Loucy (cell line): ENCODE measurements around the gene FAM236D.
"Not testable (repeated sequence)": the region's sequence is repeated elsewhere in the genome, so short reads cannot be mapped to it uniquely, and the experiment has no call there.

Experiments used
- H2AFZ ChIP-seq: fragments of 200-600 bp; sonication (generic); 2 replicates; pipeline ENCODE4 v1.6.0; 2016; ENCODE audit warnings: antibody characterized with exemption, mild to moderate bottlenecking, low read length, moderate library complexity
- H3F3A ChIP-seq: fragments of 200-600 bp; 2 replicates; pipeline ENCODE4 v1.6.0; 2016; ENCODE audit warnings: antibody characterized with exemption, low read depth, mild to moderate bottlenecking
- H3K27me3 ChIP-seq: fragments of 200-600 bp; sonication (generic); 2 replicates; pipeline ENCODE4 v1.6.1; 2014; ENCODE audit warnings: low read length, mild to moderate bottlenecking; ENCODE audit not compliant: insufficient read depth, poor library complexity, severe bottlenecking
- H3K36me3 ChIP-seq: fragments of 200-600 bp; sonication (generic); 2 replicates; pipeline ENCODE4 v1.6.1; 2016; ENCODE audit warnings: low read length; ENCODE audit not compliant: insufficient read depth
- H3K4me1 ChIP-seq: fragments of 200-600 bp; sonication (generic); 2 replicates; pipeline ENCODE4 v1.5.1; 2014; ENCODE audit warnings: low read length, mild to moderate bottlenecking; ENCODE audit not compliant: insufficient read depth, poor library complexity, severe bottlenecking
- H3K4me2 ChIP-seq: fragments of 200-600 bp; sonication (generic); 2 replicates; pipeline ENCODE4 v1.6.0; 2014; ENCODE audit warnings: antibody characterized with exemption, low read length, low read depth, mild to moderate bottlenecking; ENCODE audit not compliant: poor library complexity, severe bottlenecking
- H3K4me3 ChIP-seq: fragments of 200-600 bp; sonication (generic); 2 replicates; pipeline ENCODE4 v1.5.1; 2014; ENCODE audit warnings: low read length, mild to moderate bottlenecking, mixed read lengths; ENCODE audit not compliant: poor library complexity, severe bottlenecking
- H3K79me2 ChIP-seq: fragments of 200-600 bp; sonication (generic); 2 replicates; pipeline ENCODE4 v1.6.1; 2014; ENCODE audit warnings: low read length; ENCODE audit not compliant: insufficient read depth
- H3K9ac ChIP-seq: fragments of 200-600 bp; sonication (generic); 2 replicates; pipeline ENCODE4 v1.6.0; 2014; ENCODE audit warnings: mild to moderate bottlenecking, low read depth, low read length, moderate library complexity; ENCODE audit not compliant: poor library complexity, severe bottlenecking
- H3K9me2 ChIP-seq: fragments of 200-600 bp; sonication (generic); replicated peaks from 2 replicates; pipeline ENCODE4 v1.6.1; 2016; ENCODE audit warnings: low read depth, low read length, mixed read lengths
- H3K9me3 ChIP-seq: fragments of 200-600 bp; sonication (generic); 2 replicates; pipeline ENCODE4 v1.6.1; 2014; ENCODE audit warnings: mild to moderate bottlenecking, antibody characterized with exemption, low read length, low read depth; ENCODE audit not compliant: insufficient read depth
- H4K20me1 ChIP-seq: fragments of 200-600 bp; sonication (generic); 2 replicates; pipeline ENCODE4 v1.6.0; 2014; ENCODE audit warnings: antibody characterized with exemption, low read length, mild to moderate bottlenecking; ENCODE audit not compliant: insufficient read depth, poor library complexity, severe bottlenecking

The FAM236D gene

DNA sequence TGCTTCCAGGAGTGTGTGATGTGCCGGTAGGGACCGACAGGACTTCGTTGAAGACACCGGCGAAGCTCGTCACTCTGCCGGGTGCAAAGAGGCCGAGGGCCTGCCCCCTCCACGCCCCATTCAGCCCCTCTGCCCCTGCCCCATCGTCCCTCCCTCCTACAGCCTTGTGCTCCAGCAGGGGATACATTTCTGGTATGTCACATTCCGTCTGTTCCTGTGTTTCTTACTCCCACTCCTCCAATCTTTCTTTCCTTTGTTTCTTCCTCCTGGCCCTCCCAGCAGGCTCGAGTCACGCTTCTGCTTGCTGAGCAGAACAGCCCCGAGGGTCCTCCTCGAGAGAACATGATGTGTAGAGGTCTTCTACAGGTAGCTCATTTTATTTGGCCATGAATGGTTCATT is 25.4 kb downstream of the FAM236D start, which contains the start of gene FAM236B:
TSS of gene FAM236B (minus strand) at position 101 of the 400 bp plus-strand sequence. CDS start at position 1, 100 bp downstream.
- not testable (repeated sequence) for H3K4me3 ChIP-seq, H3K9me2 ChIP-seq, H3K36me3 ChIP-seq, H3K27me3 ChIP-seq, H4K20me1 ChIP-seq, H2AFZ ChIP-seq, H3K4me2 ChIP-seq, H3K9me3 ChIP-seq, H3K4me1 ChIP-seq, H3K79me2 ChIP-seq, H3F3A ChIP-seq, H3K9ac ChIP-seq

- not testable (repeated sequence) for H3K9me2 ChIP-seq, H4K20me1 ChIP-seq, H2AFZ ChIP-seq, H3F3A ChIP-seq, H3K9me3 ChIP-seq, H3K36me3 ChIP-seq, H3K4me3 ChIP-seq, H3K27me3 ChIP-seq, H3K79me2 ChIP-seq, H3K4me2 ChIP-seq, H3K9ac ChIP-seq, H3K4me1 ChIP-seq
These were observed 29.9 kb downstream of the FAM236D start for GRCh38 chrX:72778146-72778545.

DNA sequence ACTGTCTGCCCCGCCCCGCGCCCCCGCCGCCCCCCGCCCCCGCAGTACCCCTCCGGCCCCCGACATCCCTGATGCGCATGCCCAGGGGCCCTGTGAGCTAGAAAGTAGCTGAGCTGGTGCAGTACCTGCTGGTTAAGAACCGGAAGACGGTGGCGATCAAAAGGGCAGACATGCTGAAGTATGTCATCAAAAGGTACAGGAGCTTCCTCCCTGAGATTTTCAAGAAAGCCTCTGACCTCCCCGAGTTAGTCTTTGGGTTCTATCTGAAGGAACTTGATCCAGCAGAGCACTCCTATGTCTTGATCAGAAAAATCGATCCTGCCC is 30.6 kb downstream of the FAM236D start:
- H3F3A ChIP-seq, H3K9ac ChIP-seq, H3K4me2 ChIP-seq, H4K20me1 ChIP-seq, H3K4me1 ChIP-seq, H3K4me3 ChIP-seq, H3K79me2 ChIP-seq, H3K36me3 ChIP-seq, H3K27me3 ChIP-seq, H2AFZ ChIP-seq, H3K9me2 ChIP-seq, H3K9me3 ChIP-seq: not testable (repeated sequence)

- H3K9ac ChIP-seq, H3K79me2 ChIP-seq, H3K9me3 ChIP-seq, H3K9me2 ChIP-seq, H3K36me3 ChIP-seq, H4K20me1 ChIP-seq, H3K4me1 ChIP-seq, H3F3A ChIP-seq, H3K4me2 ChIP-seq, H2AFZ ChIP-seq, H3K4me3 ChIP-seq, H3K27me3 ChIP-seq: not testable (repeated sequence)
These were observed 31.1 kb downstream of the FAM236D start, which contains the start of gene DMRTC1B for GRCh38 chrX:72776653-72777466. Gene DMRTC1B (plus strand): TSS chrX:72776890. CDS start chrX:72845136, 68,246 bp downstream.

DNA sequence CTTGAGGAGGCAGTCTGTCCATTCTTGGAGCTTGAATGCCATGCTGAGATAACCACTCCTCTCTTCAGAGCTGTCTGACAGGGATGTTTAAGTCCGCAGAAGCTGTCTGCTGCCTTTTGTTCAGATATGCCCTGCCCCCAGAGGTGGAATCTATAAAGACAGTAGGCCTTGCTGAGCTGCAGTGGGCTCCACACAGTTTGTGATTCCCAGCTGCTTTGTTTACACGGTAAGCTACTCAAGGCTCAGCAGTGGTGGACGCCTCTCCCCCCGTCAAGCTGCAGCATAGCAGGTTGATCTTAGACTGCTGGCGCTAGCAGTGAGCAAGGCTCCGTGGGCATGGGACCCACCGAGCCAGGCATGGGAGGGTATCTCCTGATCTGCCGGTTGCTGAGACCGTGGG is 47.6 kb downstream of the FAM236D start:
- H3K4me2 ChIP-seq, H2AFZ ChIP-seq, H3K9ac ChIP-seq, H3K4me1 ChIP-seq, H3K9me2 ChIP-seq, H3K79me2 ChIP-seq, H3K27me3 ChIP-seq, H4K20me1 ChIP-seq, H3K4me3 ChIP-seq, H3F3A ChIP-seq, H3K9me3 ChIP-seq, H3K36me3 ChIP-seq: not testable (repeated sequence)
